Stimulated activated naive CD4-positive, alpha-beta T cell (primary cell): ENCODE measurements around the gene RGS12.

Experiments
- DNase-seq, 6 experiments: peaks; one replicate each; lab custom pipeline; 2025; lab: John Stamatoyannopoulos, UW

The RGS12 gene

GRCh38 chr4:3253808-3254207 lies 39.0 kb upstream of the RGS12 start:
- DNase-seq, result no peak

GRCh38 chr4:3254302-3255131 lies 38.3 kb upstream of the RGS12 start:
- no peak for DNase-seq

GRCh38 chr4:3255611-3256186 lies 37.1 kb upstream of the RGS12 start:
- no peak for DNase-seq

GRCh38 chr4:3256230-3257102 lies 36.4 kb upstream of the RGS12 start:
- no peak for DNase-seq

GRCh38 chr4:3257103-3257555 lies 35.7 kb upstream of the RGS12 start:
- no peak for DNase-seq

- DNase-seq, result no peak
Observed at GRCh38 chr4:3257556-3258482, 35.0 kb upstream of the RGS12 start.

GRCh38 chr4:3261411-3262207 lies 31.2 kb upstream of the RGS12 start:
- DNase-seq, result no peak

GRCh38 chr4:3262208-3263052 lies 30.4 kb upstream of the RGS12 start:
- no peak for DNase-seq

- DNase-seq, result no peak
Observed at GRCh38 chr4:3263053-3263875, 29.6 kb upstream of the RGS12 start.

GRCh38 chr4:3263876-3264193 lies 29.0 kb upstream of the RGS12 start:
- no peak for DNase-seq

- DNase-seq, result no peak
Observed at GRCh38 chr4:3266076-3266475, 26.7 kb upstream of the RGS12 start.

- no peak for DNase-seq
Observed at GRCh38 chr4:3267576-3268394, 25.0 kb upstream of the RGS12 start.

GRCh38 chr4:3268395-3269104 lies 24.3 kb upstream of the RGS12 start:
- DNase-seq, result no peak

- no peak for DNase-seq
Observed at GRCh38 chr4:3269105-3269927, 23.5 kb upstream of the RGS12 start.

GRCh38 chr4:3269991-3270611 lies 22.7 kb upstream of the RGS12 start:
- no peak for DNase-seq

GRCh38 chr4:3271131-3271530 lies 21.7 kb upstream of the RGS12 start:
- DNase-seq, result no peak
